K562 (cell line): Measurements from ENCODE around the gene FGR. TPM values are rescaled to one million over a fixed set of nuclear protein-coding genes. Genes with fewer than 3 reads are reported as not detected.
A peak's percentile ranks its signal among the peaks of the same experiment; 100 is the strongest.

ENCODE experiments used
- ATF1 ChIP-seq, 2 experiments: fragments of 450-650 bp in 1 of 2; IDR thresholded peaks; 2 replicates each; pipeline ENCODE4 v1.6.1; 2016; ENCODE audit warnings: missing compliant biosample characterization in 1 of 2, missing genetic modification characterization in 1 of 2
- CREB1 ChIP-seq, 2 experiments: sonication (generic) in 1 of 2; formaldehyde crosslinking in 1 of 2; IDR thresholded peaks; 2 replicates each; pipeline versions ENCODE4 v1.6.1 to v1.8.0; 2012 to 2022; ENCODE audit warnings: inconsistent platforms in 1 of 2, mild to moderate bottlenecking in 1 of 2, missing genetic modification reagents in 1 of 2, moderate library complexity in 1 of 2
- CREM ChIP-seq: IDR thresholded peaks from 2 replicates; pipeline ENCODE4 v1.6.1; 2014; ENCODE audit warnings: antibody characterized with exemption, low read depth
- DDX20 ChIP-seq: fragments of 450-650 bp; IDR thresholded peaks from 2 replicates; pipeline ENCODE4 v1.6.1; 2016; ENCODE audit warnings: missing genetic modification characterization, low read depth, mild to moderate bottlenecking, missing compliant biosample characterization, moderate library complexity
- ETS2 ChIP-seq: IDR thresholded peaks from 2 replicates; pipeline ENCODE4 v1.6.1; 2016; ENCODE audit warnings: borderline replicate concordance, missing genetic modification characterization, mild to moderate bottlenecking, moderate library complexity, missing compliant biosample characterization; ENCODE audit not compliant: poor library complexity, severe bottlenecking
- GATAD2B ChIP-seq: fragments of 450-650 bp; IDR thresholded peaks from 2 replicates; pipeline ENCODE4 v1.6.1; 2017; ENCODE audit warnings: mild to moderate bottlenecking, borderline replicate concordance
- HDAC3 ChIP-seq: fragments of 450-650 bp; IDR thresholded peaks from 2 replicates; pipeline ENCODE4 v1.6.1; 2018; ENCODE audit warnings: borderline replicate concordance, mild to moderate bottlenecking, moderate library complexity; ENCODE audit not compliant: partially characterized antibody
- HNRNPLL ChIP-seq: fragments of 200-400 bp; formaldehyde crosslinking; IDR thresholded peaks from 2 replicates; pipeline ENCODE4 v1.6.1; 2017; ENCODE audit warnings: low read length, low read depth, mild to moderate bottlenecking; ENCODE audit not compliant: poor library complexity, severe bottlenecking
- KDM4B ChIP-seq, 2 experiments: fragments of 450-650 bp in 1 of 2; sonication (generic) in 1 of 2; IDR thresholded peaks; 2 replicates each; pipeline ENCODE4 v1.6.1; 2016 to 2017; ENCODE audit warnings: borderline replicate concordance in 2 of 2, antibody characterized with exemption in 1 of 2, low read depth in 1 of 2, mild to moderate bottlenecking in 1 of 2
- L3MBTL2 ChIP-seq: fragments of 450-650 bp; IDR thresholded peaks from 2 replicates; pipeline ENCODE4 v1.6.1; 2016; ENCODE audit warnings: mild to moderate bottlenecking, moderate library complexity
- MAX ChIP-seq: sonication (generic); formaldehyde crosslinking; IDR thresholded peaks from 2 replicates; pipeline ENCODE4 v1.9.0; 2022; ENCODE audit warnings: mild to moderate bottlenecking, missing genetic modification reagents
- MYBL2 ChIP-seq, 2 experiments: fragments of 450-650 bp in 1 of 2; sonication (generic) in 1 of 2; formaldehyde crosslinking in 1 of 2; IDR thresholded peaks; 2 replicates each; pipeline versions ENCODE4 v1.6.1 to v1.8.1; 2017 to 2022; ENCODE audit warnings: borderline replicate concordance in 1 of 2, inconsistent platforms in 1 of 2, low read depth in 1 of 2, mild to moderate bottlenecking in 1 of 2, missing genetic modification reagents in 1 of 2, moderate library complexity in 1 of 2
- NEUROD1 ChIP-seq: fragments of 150-350 bp; IDR thresholded peaks from 2 replicates; pipeline ENCODE4 v1.6.1; 2014; ENCODE audit warnings: borderline replicate concordance, low read length, low read depth; ENCODE audit not compliant: partially characterized antibody
- NUFIP1 ChIP-seq: fragments of 450-650 bp; IDR thresholded peaks from 2 replicates; pipeline ENCODE4 v1.6.1; 2018; ENCODE audit not compliant: partially characterized antibody
- SIN3A ChIP-seq, 2 experiments: fragments of 150-350 bp in 1 of 2; IDR thresholded peaks; 2 replicates each; pipeline ENCODE4 v1.6.1; 2011 to 2016; ENCODE audit warnings: borderline replicate concordance in 2 of 2, low read depth in 2 of 2, low read length in 2 of 2, mild to moderate bottlenecking in 2 of 2, moderate library complexity in 2 of 2; ENCODE audit not compliant: control insufficient read depth in 1 of 2
- SIN3B ChIP-seq: fragments of 450-650 bp; IDR thresholded peaks from 2 replicates; pipeline ENCODE4 v1.6.1; 2017; ENCODE audit warnings: low read depth, mild to moderate bottlenecking, moderate library complexity
- SMARCB1 ChIP-seq: IDR thresholded peaks from 2 replicates; pipeline ENCODE4 v1.6.1; 2011; ENCODE audit warnings: improper control_type of control experiment, low read depth; ENCODE audit not compliant: insufficient read length
- SOX6 ChIP-seq: fragments of 450-650 bp; IDR thresholded peaks from 2 replicates; pipeline ENCODE4 v1.6.1; 2014; ENCODE audit warnings: mild to moderate bottlenecking
- SRF ChIP-seq, 2 experiments: fragments of 250-450, 450-650 bp in 1 of 2; sonication (Bioruptor Pico) in 1 of 2; sonication (generic) in 1 of 2; formaldehyde crosslinking; IDR thresholded peaks; 2 replicates each; pipeline versions ENCODE4 v1.5.0 to v1.5.1; 2020 to 2022; ENCODE audit warnings: mild to moderate bottlenecking in 1 of 2, missing genetic modification reagents in 1 of 2
- TBP ChIP-seq: optimal IDR thresholded peaks from 2 replicates; pipeline ENCODE3; 2011; ENCODE audit warnings: low read depth, low read length, improper control_type of control experiment
- polyA plus RNA-seq, 8 experiments: library from polyadenylated mRNA; depleted of rRNA in 4 of 8; stranded (reverse) in 5 of 8; unstranded in 3 of 8; fragments of >200 nt; fragmentation: Nextera tagmentation in 2 of 8; fragmentation: Illumina TruSeq in 1 of 8; extraction: Ambion mirVana in 2 of 8; extraction: Trizol in 1 of 8; gene quantifications; 2 replicates each; pipeline versions ENCODE4 v1.2.1 to v1.2.3, GENCODE V29; 2011 to 2014; ENCODE audit warnings: inconsistent platforms in 1 of 8, missing spikeins in 1 of 8
- total RNA-seq, 7 experiments: library from RNA; depleted of rRNA in 6 of 7; stranded (reverse); fragments of >200 nt in 6 of 7; fragmentation: Illumina TruSeq in 2 of 7; extraction: Trizol in 2 of 7; gene quantifications; 2 replicates each; pipeline versions ENCODE4 v1.2.1 to v1.2.3, GENCODE V29; 2011 to 2021; ENCODE audit warnings: low replicate concordance in 1 of 7
- TF ChIP-seq, protein P1 (sequence below): IDR thresholded peaks from 2 replicates; pipeline ENCODE4 v1.6.1; 2011; ENCODE audit warnings: borderline replicate concordance, low read depth, mild to moderate bottlenecking, moderate library complexity, low read length; ENCODE audit not compliant: insufficient read depth, poor library complexity, severe bottlenecking
- TF ChIP-seq, protein P2 (sequence below): fragments of 450-650 bp; IDR thresholded peaks from 2 replicates; pipeline ENCODE4 v1.6.1; 2018; ENCODE audit warnings: mild to moderate bottlenecking, low read depth; ENCODE audit not compliant: partially characterized antibody

The FGR gene
- total and polyA plus RNA-seq, 9 of the 15 experiments (the other 6 are each of a cell fraction or from before 2014, with no cell fraction given) = 0.04 to 0.11 TPM; not detected in 7

- TF ChIP-seq SOX6 (peak; percentile 65; the same call in 1 of the 2 replicates), SIN3B (0 out of 2 replicates have a peak, but pooled peaks have one; percentile 14), SIN3A (IDR thresholded peaks at IDR 0.05; ENCODE audit: borderline replicate concordance in 2 of 2, control insufficient read depth in 1 of 2, low read depth in 2 of 2, low read length in 2 of 2) (peak; percentile 8 to 46; a peak in 1 of 4 replicates), ATF1 (CRISPR knock-in tag; IDR thresholded peaks at IDR 0.05) (no peak), ATF1 (tag; IDR thresholded peaks at IDR 0.05) (peak; percentile 76), HNRNPLL (peak; percentile 39), CREB1 (IDR thresholded peaks at IDR 0.05) (peak; percentile 52; the same call in 1 of the 2 replicates), CREB1 (CRISPR knock-in tag; IDR thresholded peaks at IDR 0.05) (no peak; the same call in 1 of the 2 replicates), ETS2 (tag) (no peak), L3MBTL2 (peak; percentile 72), CREM (peak; percentile 38; the same call in 1 of the 2 replicates), HDAC3 (no peak), SMARCB1 (peak; percentile 31), KDM4B (IDR thresholded peaks at IDR 0.05; ENCODE audit: borderline replicate concordance in 2 of 2, low read depth in 1 of 2) (no peak), GATAD2B (no peak), SRF (CRISPR knock-in tag; IDR thresholded peaks at IDR 0.05) (peak in 1 of 2 experiments; percentile 87; a peak in 1 of 4 replicates), NUFIP1 (no peak), MYBL2 (IDR thresholded peaks at IDR 0.05; ENCODE audit: low read depth) (no peak), MYBL2 (CRISPR knock-in tag; IDR thresholded peaks at IDR 0.05; ENCODE audit: borderline replicate concordance) (no peak), DDX20 (tag) (no peak), TBP (peak; percentile 48), MAX (peak; percentile 59), NEUROD1 (peak; percentile 16)
- TF ChIP-seq, protein P1, sequence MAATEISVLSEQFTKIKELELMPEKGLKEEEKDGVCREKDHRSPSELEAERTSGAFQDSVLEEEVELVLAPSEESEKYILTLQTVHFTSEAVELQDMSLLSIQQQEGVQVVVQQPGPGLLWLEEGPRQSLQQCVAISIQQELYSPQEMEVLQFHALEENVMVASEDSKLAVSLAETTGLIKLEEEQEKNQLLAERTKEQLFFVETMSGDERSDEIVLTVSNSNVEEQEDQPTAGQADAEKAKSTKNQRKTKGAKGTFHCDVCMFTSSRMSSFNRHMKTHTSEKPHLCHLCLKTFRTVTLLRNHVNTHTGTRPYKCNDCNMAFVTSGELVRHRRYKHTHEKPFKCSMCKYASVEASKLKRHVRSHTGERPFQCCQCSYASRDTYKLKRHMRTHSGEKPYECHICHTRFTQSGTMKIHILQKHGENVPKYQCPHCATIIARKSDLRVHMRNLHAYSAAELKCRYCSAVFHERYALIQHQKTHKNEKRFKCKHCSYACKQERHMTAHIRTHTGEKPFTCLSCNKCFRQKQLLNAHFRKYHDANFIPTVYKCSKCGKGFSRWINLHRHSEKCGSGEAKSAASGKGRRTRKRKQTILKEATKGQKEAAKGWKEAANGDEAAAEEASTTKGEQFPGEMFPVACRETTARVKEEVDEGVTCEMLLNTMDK = peak; percentile 90
- TF ChIP-seq, protein P2, sequence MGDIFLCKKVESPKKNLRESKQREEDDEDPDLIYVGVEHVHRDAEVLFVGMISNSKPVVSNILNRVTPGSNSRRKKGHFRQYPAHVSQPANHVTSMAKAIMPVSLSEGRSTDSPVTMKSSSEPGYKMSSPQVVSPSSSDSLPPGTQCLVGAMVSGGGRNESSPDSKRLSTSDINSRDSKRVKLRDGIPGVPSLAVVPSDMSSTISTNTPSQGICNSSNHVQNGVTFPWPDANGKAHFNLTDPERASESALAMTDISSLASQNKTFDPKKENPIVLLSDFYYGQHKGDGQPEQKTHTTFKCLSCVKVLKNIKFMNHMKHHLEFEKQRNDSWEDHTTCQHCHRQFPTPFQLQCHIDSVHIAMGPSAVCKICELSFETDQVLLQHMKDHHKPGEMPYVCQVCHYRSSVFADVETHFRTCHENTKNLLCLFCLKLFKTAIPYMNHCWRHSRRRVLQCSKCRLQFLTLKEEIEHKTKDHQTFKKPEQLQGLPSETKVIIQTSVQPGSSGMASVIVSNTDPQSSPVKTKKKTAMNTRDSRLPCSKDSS = no peak
These were observed 66.5 kb downstream of the FGR start (continued) for GRCh38 chr1:27568300-27569087.
